HG02938 (cell line): ENCODE measurements around the gene SPRYD4.
"Not testable (repeated sequence)": the region's sequence is repeated elsewhere in the genome, so short reads cannot be mapped to it uniquely, and the experiment has no call there.

ENCODE experiments used
- ATAC-seq: cut with Tn5 transposase; IDR thresholded peaks from one replicate; pipeline ENCODE4 v1.9.1; 2021; ENCODE audit warnings: mild to moderate bottlenecking, moderate library complexity; ENCODE audit not compliant: unreplicated experiment

SPRYD4 gene

GRCh38 chr12:56468216-56469006 lies at the start of gene SPRYD4:
Gene SPRYD4, plus strand, starts transcription at chr12:56468578. Its CDS starts 14 bp downstream, at chr12:56468592.
- ATAC-seq: peak; percentile 82

GRCh38 chr12:56420411-56420810 lies 48.0 kb upstream of the SPRYD4 start:
- no peak for ATAC-seq

- no peak for ATAC-seq
Observed at GRCh38 chr12:56425193-56425592, 43.2 kb upstream of the SPRYD4 start.

DNA sequence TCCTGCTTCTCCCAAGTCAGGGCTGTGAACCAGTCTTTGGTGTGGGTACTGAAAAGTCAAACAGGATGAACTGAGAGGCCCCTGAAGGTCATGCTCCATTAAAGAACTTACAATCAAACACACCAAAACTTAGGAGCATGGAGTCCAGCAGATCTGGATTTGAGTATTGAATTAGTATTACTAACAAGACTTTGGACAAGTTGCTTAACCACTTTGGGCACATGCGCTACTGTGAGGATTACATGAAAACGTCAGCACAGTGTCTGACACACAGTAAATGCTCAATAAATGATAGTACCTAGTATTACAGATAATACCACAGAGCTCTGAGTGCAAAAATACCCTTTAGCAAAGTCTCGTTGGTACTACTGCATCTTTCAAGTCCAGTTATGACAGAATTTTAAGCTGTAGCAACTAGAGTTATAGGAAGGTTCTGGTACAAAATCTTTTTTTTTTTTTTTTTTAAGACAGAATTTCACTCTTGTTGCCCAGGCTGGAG lies 42.4 kb upstream of the SPRYD4 start:
- ATAC-seq: no peak

DNA sequence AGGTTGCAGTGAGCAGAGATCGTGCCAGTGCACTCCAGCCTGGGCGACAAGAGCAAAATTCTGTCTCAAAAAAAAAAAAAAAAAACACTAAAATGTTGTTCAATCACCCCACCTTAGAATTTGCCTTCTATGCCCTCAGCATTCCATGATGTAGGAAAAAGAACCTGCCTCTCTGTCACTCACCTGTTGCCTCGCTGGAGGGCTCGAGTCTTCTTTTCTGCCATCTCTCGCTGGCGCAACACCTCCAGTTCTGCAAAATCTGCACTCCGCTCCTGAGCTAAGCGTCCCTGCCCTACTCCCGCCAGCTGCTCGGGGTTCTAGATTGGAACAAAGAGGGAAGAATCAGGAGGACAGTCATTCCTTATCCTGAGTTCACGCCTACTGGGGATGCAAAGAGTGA lies 37.1 kb upstream of the SPRYD4 start:
- ATAC-seq: no peak

DNA sequence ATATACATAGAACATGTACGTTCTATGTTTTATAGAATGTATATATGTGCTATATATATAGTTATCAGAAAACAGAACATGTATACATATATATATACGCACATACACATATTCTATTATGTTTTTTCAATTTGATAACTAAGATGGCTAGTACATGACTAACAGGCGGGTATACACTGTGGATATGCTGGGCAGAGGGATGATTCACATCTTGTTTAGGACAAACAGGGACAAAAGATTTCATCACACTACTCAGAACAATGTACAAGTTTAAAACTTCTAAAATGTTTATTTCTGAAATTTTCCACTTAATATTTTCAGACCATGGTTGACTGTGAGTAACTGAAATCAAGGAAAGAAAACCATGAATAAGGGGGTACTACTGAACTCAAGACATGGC lies 36.5 kb upstream of the SPRYD4 start:
- ATAC-seq: no peak

- no peak for ATAC-seq
Observed at GRCh38 chr12:56434828-56435227, 33.5 kb upstream of the SPRYD4 start.

GRCh38 chr12:56437430-56438176 lies 30.8 kb upstream of the SPRYD4 start:
- ATAC-seq: no peak

DNA sequence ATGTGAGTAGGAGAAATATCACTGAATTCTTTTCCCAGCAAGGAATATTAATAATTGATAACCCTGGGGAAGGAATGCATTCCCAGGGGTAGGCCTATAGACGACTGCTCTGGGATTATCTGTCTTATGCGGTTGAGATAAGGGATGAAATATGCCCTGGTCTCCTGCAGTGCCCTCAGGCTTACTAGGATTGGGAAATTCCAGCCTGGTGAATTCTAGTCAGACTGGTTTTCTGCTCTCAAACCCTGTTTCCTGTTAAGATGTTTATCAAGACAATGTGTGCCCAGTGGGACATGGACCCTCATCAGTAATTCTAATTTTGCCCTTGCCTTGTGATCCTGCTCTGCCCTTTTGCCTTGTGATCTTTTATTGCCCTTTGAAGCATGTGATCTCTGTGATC lies 25.2 kb upstream of the SPRYD4 start:
- not testable (repeated sequence) for ATAC-seq

DNA sequence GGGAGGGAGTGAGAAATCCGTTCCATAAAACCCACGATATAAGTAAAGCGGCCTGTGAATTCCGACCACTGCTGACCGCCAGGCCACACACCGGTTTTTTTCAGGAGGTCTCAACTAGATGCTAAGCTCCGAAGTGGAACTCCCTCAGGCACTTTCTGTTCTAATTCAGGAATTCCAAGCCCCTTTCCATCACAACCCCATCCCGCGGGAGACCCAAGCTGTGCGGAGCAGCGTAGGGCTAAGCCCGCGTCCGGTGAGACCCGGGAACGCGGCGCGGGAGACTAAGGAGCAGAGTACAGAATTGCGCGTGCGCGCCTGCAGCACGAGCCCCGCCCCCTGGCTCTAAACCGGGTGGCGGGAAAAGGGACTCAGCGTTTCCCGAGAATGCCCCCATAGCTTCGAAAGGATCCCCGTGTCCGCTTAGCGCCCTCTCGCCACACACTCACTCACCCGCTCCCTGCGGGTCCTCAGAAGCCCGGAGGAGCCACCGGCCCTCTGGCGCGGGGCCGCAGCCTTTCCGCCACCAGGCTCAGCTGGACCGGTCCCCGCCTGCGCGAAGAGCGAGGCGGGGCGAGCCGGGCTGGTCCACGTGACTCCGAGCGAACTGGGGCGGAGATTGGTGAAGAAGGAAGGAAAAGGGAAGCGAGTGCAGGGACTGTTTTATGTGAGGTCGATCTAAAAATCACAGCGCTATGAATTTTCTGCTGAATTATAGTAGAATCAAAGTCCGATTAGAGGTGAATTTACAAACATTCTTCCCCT lies 19.3 kb upstream of the SPRYD4 start, which contains the start of gene TIMELESS:
TIMELESS (minus strand) TSS at position 567 of the 762 bp plus-strand sequence. CDS start 15,256 bp downstream, outside the sequence.
- ATAC-seq: peak; percentile 91

DNA sequence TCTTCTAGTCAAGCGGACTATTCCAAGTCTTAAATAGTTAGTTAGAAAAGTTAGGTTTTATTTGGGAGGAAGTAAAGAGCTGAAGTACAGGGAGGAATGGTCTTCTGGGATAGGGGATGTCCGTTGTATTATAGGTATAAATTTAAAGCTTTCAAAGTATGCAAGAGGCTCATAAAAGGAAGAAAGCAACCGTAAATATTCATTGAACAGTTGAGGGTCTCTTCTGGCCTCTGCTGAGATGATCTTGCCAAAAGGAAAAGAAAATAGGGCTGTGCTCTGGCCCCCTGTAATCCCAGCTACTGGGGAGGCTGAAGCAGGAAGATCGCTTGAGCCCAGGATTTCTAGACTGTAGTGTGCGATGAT lies 18.8 kb upstream of the SPRYD4 start:
- no peak for ATAC-seq

- ATAC-seq: no peak
Observed at GRCh38 chr12:56450241-56450640, 18.1 kb upstream of the SPRYD4 start.

- ATAC-seq: no peak
Observed at GRCh38 chr12:56451147-56451546, 17.2 kb upstream of the SPRYD4 start.

DNA sequence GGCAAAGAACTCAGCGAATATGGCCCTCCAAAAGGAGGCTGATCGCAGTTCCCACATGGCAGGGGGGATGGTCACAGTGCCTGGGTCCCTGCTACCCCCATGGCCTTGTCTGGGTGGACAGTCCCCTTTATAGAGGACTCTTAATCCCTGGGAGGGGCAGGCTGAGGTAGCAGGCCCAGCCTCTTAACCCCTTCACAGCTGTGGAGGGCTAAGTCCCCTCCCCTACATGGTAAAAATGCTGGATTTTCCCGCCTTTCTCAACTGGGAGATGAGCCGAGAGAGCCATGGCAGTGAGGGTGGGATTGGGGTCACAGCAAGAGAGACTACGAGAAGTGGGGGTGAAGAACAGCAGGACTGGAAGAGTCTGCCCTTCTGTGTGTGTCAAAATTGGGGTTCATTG lies 13.8 kb upstream of the SPRYD4 start, which contains the start of gene MIP:
MIP (minus strand) TSS at position 101 of the 400 bp plus-strand sequence; CDS start at position 57, 44 bp downstream.
- ATAC-seq: no peak

DNA sequence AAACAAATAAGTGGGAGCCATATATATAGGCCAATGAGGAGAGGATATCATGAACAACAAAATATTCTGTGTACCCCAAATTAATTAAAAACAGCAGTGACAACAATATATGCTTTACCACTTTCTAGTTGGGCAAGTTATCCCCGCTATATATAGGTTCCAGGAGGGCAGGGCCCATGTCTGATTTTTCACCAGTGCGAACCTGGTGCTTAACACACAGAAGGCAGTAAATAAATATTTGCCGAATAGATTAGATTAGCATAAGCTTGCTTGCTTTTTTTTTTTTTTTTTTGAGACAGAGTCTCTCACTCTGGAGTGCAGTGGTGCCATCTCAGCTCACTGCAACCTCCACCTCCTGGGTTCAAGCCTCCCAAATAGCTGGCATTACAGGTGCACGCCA lies 10.6 kb upstream of the SPRYD4 start:
- ATAC-seq: no peak

- ATAC-seq: no peak
Observed at GRCh38 chr12:56461235-56462159, 6.9 kb upstream of the SPRYD4 start.

DNA sequence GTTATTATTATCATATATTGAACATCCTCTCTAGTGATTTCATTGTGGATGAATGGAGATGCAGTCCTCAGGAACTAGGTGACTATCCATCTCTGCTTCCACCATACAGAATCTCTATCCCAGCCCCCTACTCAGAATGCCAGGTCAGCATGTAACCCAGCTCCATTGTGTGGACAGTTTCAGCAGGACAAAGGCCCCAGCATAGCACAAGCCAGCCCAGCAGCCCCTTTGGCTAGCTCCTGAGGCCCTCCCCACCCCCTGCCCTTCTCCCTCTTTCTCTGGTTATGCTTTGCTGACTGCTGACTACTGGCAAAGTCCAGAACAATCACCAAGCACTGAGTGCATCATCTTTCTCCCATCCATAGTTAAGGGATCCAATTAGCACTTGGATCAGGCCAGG lies 5.8 kb upstream of the SPRYD4 start:
- no peak for ATAC-seq

- no peak for ATAC-seq
Observed at GRCh38 chr12:56469007-56469930, 891 bp downstream of the SPRYD4 start.

GRCh38 chr12:56474389-56474788 lies 6.0 kb downstream of the SPRYD4 start:
- ATAC-seq: no peak
